ENCODE results near the gene CRYBB2. TPM values are rescaled to one million over a fixed set of nuclear protein-coding genes. Genes with fewer than 3 reads are reported as not detected.
"Not testable (repeated sequence)": the region's sequence is repeated elsewhere in the genome, so short reads cannot be mapped to it uniquely, and the experiment has no call there.

Gene CRYBB2
- polyA plus RNA-seq, 4 donors: 0.20 to 0.89 (median 0.54) TPM

DNA sequence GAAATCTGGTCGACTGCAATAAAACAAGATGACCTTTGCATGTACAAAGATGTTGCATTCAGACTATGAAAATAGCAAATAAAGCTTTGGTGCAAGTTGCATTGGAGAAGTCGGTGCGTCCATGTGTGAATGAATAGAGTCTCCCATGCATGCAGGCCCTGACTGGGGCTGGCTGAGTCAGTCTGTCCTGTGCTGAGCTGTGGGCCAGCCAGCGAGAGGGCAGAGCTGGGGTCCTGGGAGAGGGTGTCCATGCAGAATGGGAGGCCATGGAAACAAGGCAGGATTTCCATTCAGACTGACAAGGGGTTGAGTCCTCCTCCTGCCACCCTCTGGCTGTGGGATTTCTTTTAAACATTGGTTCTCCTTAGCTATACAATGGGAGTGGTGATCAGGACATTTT lies 22.1 kb upstream of the CRYBB2 start:
- DNase-seq (ENCODE audit: low read depth in 4 of 4, low spot score in 3 of 4): no peak

GRCh38 chr22:25199731-25200520 lies 19.5 kb upstream of the CRYBB2 start, which contains the start of gene CRYBB3:
Gene CRYBB3, plus strand, starts transcription at chr22:25199858. Its CDS starts 1,539 bp downstream, at chr22:25201397.
- peak in 3 of 4 donors; percentile 39 to 48 (median 42) for DNase-seq (ENCODE audit: low read depth in 4 of 4, low spot score in 3 of 4)

DNA sequence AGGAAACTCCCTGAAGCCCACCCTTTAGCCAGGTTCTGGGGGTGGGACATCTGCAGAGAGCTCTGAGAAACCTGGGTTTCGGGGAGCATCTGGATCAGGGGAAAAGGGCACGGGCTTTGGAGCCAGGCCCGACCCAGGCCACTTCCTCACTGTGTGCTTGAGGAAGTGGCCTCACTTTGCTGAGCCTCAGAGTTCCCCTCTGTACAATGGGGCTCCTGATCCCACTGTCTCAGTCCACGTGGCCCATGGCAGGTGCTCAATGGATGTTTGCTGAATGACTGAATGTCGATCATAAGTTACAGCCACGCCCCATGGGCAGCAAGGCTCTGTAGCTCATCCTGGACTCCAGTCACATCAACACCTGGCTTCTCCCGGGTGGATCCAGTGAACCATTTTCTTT lies 18.5 kb upstream of the CRYBB2 start:
- no peak for DNase-seq (ENCODE audit: low read depth in 4 of 4, low spot score in 3 of 4)

- no peak for DNase-seq (ENCODE audit: low read depth in 4 of 4, low spot score in 3 of 4)
Observed at GRCh38 chr22:25201557-25202273, 17.7 kb upstream of the CRYBB2 start.

- peak in 2 of 4 donors; percentile 35 to 42 for DNase-seq (ENCODE audit: low read depth in 4 of 4, low spot score in 3 of 4)
Observed at GRCh38 chr22:25202290-25202921, 17.0 kb upstream of the CRYBB2 start.

GRCh38 chr22:25203082-25203481 lies 16.4 kb upstream of the CRYBB2 start:
- no peak for DNase-seq (ENCODE audit: low read depth in 4 of 4, low spot score in 3 of 4)

DNA sequence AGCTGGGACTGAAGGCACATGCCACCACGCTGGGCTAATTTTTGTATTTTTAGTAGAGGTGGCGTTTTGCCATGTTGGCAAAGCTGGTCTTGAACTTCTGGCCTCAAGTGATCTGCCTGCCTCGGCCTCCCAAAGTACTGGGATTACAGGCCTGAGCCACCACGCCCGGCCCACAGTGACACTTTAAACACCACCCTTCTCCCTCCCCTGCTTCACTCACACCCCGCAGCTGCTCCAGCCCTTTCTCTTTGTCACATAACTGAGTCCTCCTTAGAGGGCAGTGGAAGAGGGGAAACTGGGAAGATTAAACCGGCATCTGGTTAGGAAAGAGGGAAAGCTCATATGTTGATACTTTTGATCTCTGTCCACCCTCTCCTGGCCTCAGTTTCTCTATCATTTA lies 14.9 kb upstream of the CRYBB2 start:
- not testable (repeated sequence) for DNase-seq (ENCODE audit: low read depth in 4 of 4, low spot score in 3 of 4)

GRCh38 chr22:25205847-25206246 lies 13.6 kb upstream of the CRYBB2 start:
- no peak for DNase-seq (ENCODE audit: low read depth in 4 of 4, low spot score in 3 of 4)

GRCh38 chr22:25206998-25207397 lies 12.4 kb upstream of the CRYBB2 start:
- DNase-seq (ENCODE audit: low read depth in 4 of 4, low spot score in 3 of 4): no peak

DNA sequence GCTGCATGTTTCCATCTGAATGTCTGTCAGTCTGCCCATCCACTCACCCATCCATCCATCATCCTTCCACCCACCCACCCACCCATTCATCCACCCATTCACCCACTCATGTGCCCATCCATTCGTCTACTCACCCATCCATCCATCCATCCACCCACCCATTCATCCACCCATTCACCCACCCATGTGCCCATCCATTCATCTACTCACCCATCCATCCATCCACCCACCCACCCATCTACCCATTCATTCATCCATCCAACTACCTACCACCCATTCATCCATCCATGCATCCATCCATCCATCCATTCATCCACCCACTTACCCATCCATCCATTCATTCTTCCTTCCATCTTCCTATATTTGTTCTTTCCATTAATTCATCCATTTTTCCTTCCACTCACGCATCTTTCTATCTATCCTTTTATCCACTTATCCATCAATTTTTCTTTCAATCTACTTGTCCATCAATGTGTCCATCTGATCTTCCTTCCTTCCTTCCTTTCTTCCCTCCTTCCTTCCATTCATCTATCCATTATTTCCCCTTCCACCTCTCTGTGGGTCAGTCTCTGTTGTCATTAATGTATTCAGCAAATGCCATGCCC lies 11.8 kb upstream of the CRYBB2 start:
- no peak for DNase-seq (ENCODE audit: low read depth in 4 of 4, low spot score in 3 of 4)

- no peak for DNase-seq (ENCODE audit: low read depth in 4 of 4, low spot score in 3 of 4)
Observed at GRCh38 chr22:25208328-25208727, 11.1 kb upstream of the CRYBB2 start.

GRCh38 chr22:25208743-25209505 lies 10.5 kb upstream of the CRYBB2 start:
- DNase-seq (ENCODE audit: low read depth in 4 of 4, low spot score in 3 of 4): no peak

GRCh38 chr22:25210793-25211192 lies 8.6 kb upstream of the CRYBB2 start:
- no peak for DNase-seq (ENCODE audit: low read depth in 4 of 4, low spot score in 3 of 4)

GRCh38 chr22:25212337-25212736 lies 7.1 kb upstream of the CRYBB2 start:
- DNase-seq (ENCODE audit: low read depth in 4 of 4, low spot score in 3 of 4): no peak

GRCh38 chr22:25213221-25213620 lies 6.2 kb upstream of the CRYBB2 start:
- no peak for DNase-seq (ENCODE audit: low read depth in 4 of 4, low spot score in 3 of 4)

DNA sequence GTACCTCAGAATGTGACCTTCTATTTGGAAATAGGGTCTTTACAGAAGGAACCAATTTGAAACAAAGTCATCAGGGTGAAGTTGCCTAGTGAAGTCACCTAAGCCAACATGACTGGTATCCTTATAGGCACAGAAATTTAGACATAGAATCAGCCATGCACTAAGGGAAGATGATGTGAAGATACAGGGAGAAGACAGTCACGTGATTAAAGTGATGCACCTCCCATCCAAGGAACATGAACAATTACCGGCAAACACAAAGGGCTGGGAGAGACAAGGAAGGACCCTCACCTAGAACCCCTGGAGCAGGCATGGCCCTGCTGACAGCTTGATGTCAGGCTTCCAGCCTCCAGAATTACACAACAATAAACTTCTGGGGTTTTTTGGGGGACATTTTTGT lies 3.2 kb upstream of the CRYBB2 start:
- no peak for DNase-seq (ENCODE audit: low read depth in 4 of 4, low spot score in 3 of 4)

DNA sequence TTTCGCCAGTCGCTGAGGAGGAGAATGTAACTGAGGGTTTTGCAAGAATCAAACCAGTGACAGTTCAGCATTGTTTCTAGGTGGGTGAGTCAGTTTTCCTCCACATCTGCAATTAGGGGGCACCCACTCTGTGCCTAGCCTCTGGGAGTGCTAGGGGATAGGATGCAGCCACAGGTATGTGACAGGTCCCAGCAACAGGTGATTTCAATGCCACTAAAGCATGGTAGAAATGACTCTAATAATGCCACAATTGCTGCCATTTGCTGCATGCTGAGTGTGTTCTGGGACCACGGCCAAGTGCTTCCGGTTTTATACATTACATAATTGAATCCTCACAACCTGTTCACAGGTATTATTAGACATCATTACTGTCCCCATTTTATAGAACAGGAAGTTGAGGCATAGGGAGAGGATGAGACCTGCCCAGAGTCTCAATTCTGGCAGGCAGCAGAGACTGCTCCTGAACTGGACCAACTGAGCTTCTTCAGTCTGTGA lies 556 bp downstream of the CRYBB2 start:
- no peak for DNase-seq (ENCODE audit: low read depth in 4 of 4, low spot score in 3 of 4)

DNA sequence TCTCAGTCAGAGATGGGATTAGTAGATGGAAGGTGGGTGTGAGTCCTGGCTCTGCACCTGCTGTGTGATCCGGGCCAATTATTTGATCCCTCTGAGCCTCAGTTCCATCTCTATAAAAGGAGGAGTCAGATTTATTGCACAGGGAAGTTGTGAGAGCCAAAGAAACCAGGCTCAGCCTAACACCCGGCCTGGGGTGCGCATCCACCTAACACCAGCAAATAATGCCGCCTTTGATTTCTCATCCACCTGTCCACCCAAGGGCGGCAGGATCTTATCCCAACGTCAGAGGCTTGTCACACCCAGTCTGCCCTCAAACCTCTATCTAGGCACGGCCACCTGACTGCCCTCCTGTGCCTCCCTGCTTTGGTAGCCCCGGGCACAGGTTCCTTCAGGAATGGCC lies 2.4 kb downstream of the CRYBB2 start:
- DNase-seq (ENCODE audit: low read depth in 4 of 4, low spot score in 3 of 4): no peak

DNA sequence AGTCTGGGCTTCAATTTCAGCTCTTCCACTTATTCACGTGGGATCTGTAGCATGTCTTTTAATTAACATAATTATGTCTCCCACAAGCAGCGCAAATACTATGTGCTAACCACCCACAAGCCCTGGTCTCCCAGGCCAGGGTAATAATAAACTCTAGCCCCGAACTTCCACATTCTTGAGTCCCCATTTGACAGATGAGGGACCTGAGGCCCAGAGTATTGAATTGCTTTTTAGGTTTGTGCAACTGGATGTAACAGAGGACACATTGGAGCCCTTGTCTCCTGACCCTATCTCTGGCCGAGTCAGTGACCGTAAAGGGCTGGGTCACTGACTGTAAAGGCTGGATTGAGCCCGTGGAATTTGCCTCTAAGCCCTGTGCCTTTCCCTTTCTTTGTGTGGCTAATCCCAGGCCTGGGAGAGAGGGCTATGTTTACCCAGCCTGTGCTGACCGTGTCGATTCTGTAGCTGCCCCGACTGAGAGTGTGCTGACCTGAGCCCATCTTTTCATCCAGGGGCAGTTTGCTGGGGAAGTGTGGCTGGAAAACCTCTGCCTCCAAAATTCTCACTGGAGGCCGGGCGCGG lies 3.9 kb downstream of the CRYBB2 start:
- no peak for DNase-seq (ENCODE audit: low read depth in 4 of 4, low spot score in 3 of 4)

- DNase-seq (ENCODE audit: low read depth in 4 of 4, low spot score in 3 of 4): no peak
Observed at GRCh38 chr22:25228822-25229221, 9.4 kb downstream of the CRYBB2 start.
